H1 (cell line): ENCODE data around the gene CHST3. TPM values are rescaled to one million over a fixed set of nuclear protein-coding genes. Genes with fewer than 3 reads are reported as not detected.

ENCODE experiments used
- CTCF ChIA-PET: fragments of 300-600 bp; sonication (Branson Sonifier 250); formaldehyde crosslinking; loops from one replicate; lab custom pipeline; 2021; ENCODE audit not compliant: partially characterized antibody; lab: Charles Lee
- POLR2A ChIA-PET: fragments of 300-600 bp; sonication (Branson Sonifier 250); formaldehyde crosslinking; loops from one replicate; lab custom pipeline; 2021; ENCODE audit warnings: inconsistent platforms; ENCODE audit not compliant: partially characterized antibody; lab: Charles Lee
- DNase-seq, 2 experiments: peaks; one replicate each; pipeline versions ENCODE4 v3.0.0 to v3.0.0-alpha.2; 2010 to 2022; ENCODE audit warnings: low spot score in 2 of 2, low read depth in 1 of 2, mixed read lengths in 1 of 2
- FAIRE-seq: peaks from 2 replicates; lab custom pipeline; 2011; peaks lifted over from hg19 to GRCh38; lab: Jason Lieb, UNC
- H2AFZ ChIP-seq: 2 replicates; pipeline ENCODE4 v1.8.1; 2012; ENCODE audit warnings: low read length, inconsistent platforms
- H2AK5ac ChIP-seq: 2 replicates; pipeline ENCODE4 v1.6.1; 2013; ENCODE audit warnings: low read depth, low read length
- H2BK120ac ChIP-seq: replicated peaks from 2 replicates; pipeline ENCODE3; 2013; ENCODE audit warnings: low read depth, low read length, inconsistent platforms
- H2BK12ac ChIP-seq: 2 replicates; pipeline ENCODE4 v1.6.1; 2013; ENCODE audit warnings: low read depth, low read length
- H2BK15ac ChIP-seq: 2 replicates; pipeline ENCODE4 v1.6.1; 2013; ENCODE audit warnings: low read length
- H2BK20ac ChIP-seq: 2 replicates; pipeline ENCODE4 v1.6.1; 2013; ENCODE audit warnings: low read length
- H2BK5ac ChIP-seq: 2 replicates; pipeline ENCODE4 v1.6.1; 2013; ENCODE audit warnings: low read depth, low read length
- H3K14ac ChIP-seq: 2 replicates; pipeline ENCODE4 v1.6.1; 2013; ENCODE audit warnings: inconsistent platforms; ENCODE audit not compliant: insufficient read length
- H3K18ac ChIP-seq: 2 replicates; pipeline ENCODE4 v1.6.1; 2013; ENCODE audit warnings: low read length; ENCODE audit errors: extremely low read depth
- H3K23ac ChIP-seq: 2 replicates; pipeline ENCODE4 v1.6.1; 2013; ENCODE audit warnings: inconsistent platforms; ENCODE audit not compliant: insufficient read length
- H3K23me2 ChIP-seq: 2 replicates; pipeline ENCODE4 v1.6.1; 2013; ENCODE audit warnings: low read depth, low read length
- H3K27ac ChIP-seq: 2 replicates; pipeline ENCODE4 v1.6.1; 2011; ENCODE audit warnings: low read depth, low read length, inconsistent platforms
- H3K27me3 ChIP-seq, 4 experiments: replicated peaks in 1 of 4; 1 replicate in 1 of 4; 2 replicates in 3 of 4; pipeline versions ENCODE4 v1.6.1 to v1.8.1; 2011 to 2013; ENCODE audit warnings: low read length in 3 of 4, mild to moderate bottlenecking in 3 of 4, inconsistent platforms in 2 of 4, mixed read lengths in 2 of 4, moderate library complexity in 1 of 4; ENCODE audit not compliant: control insufficient read depth in 3 of 4, insufficient read depth in 3 of 4; ENCODE audit errors: extremely low read depth in 1 of 4
- H3K36me3 ChIP-seq, 4 experiments: 2 replicates each; pipeline versions ENCODE4 v1.6.1 to v1.8.1; 2011 to 2013; ENCODE audit warnings: mild to moderate bottlenecking in 4 of 4, low read length in 3 of 4, moderate library complexity in 2 of 4, control low read depth in 1 of 4, inconsistent platforms in 1 of 4; ENCODE audit not compliant: insufficient read depth in 4 of 4, control insufficient read depth in 2 of 4
- H3K4ac ChIP-seq: replicated peaks from 2 replicates; pipeline ENCODE3; 2013; ENCODE audit warnings: low read length, low read depth, mixed read lengths, inconsistent platforms; ENCODE audit not compliant: insufficient read length
- H3K4me1 ChIP-seq, 4 experiments: replicated peaks in 1 of 4; 1 replicate in 1 of 4; 2 replicates in 3 of 4; pipeline versions ENCODE4 v1.6.1 to v1.8.1; 2011 to 2013; ENCODE audit warnings: low read length in 3 of 4, inconsistent platforms in 2 of 4, mixed read lengths in 1 of 4; ENCODE audit not compliant: insufficient read depth in 4 of 4, control insufficient read depth in 3 of 4
- H3K4me2 ChIP-seq, 2 experiments: 2 replicates each; pipeline versions ENCODE4 v1.6.1 to v1.8.1; 2011 to 2013; ENCODE audit warnings: low read depth in 2 of 2, low read length in 2 of 2, control low read depth in 1 of 2, inconsistent platforms in 1 of 2, mild to moderate bottlenecking in 1 of 2; ENCODE audit not compliant: insufficient read depth in 1 of 2
- H3K4me3 ChIP-seq, 4 experiments: fragments of 200-600, 300-600 bp in 1 of 4; sonication (generic), shearing (Covaris generic), sonication (Bioruptor Twin) in 1 of 4; 2 replicates each; pipeline versions ENCODE4 v1.5.1 to v1.8.1; 2011 to 2016; ENCODE audit warnings: low read length in 4 of 4, low read depth in 3 of 4, control low read depth in 2 of 4, inconsistent platforms in 2 of 4, mild to moderate bottlenecking in 2 of 4, mixed read lengths in 1 of 4, moderate library complexity in 1 of 4; ENCODE audit not compliant: insufficient read depth in 2 of 4; ENCODE audit errors: extremely low read depth in 1 of 4
- H3K56ac ChIP-seq: replicated peaks from 2 replicates; pipeline ENCODE3; 2013; ENCODE audit warnings: low read depth, mild to moderate bottlenecking, mixed read lengths, low read length, inconsistent platforms; ENCODE audit not compliant: insufficient read length
- H3K79me1 ChIP-seq: 2 replicates; pipeline ENCODE4 v1.6.1; 2013; ENCODE audit warnings: low read depth, low read length, control low read depth
- H3K79me2 ChIP-seq, 2 experiments: 2 replicates each; pipeline versions ENCODE4 v1.6.1 to v1.8.1; 2012 to 2013; ENCODE audit warnings: low read length in 2 of 2, mild to moderate bottlenecking in 2 of 2, inconsistent platforms in 1 of 2; ENCODE audit not compliant: insufficient read depth in 2 of 2, control insufficient read depth in 1 of 2
- H3K9ac ChIP-seq, 4 experiments: replicated peaks in 1 of 4; 1 replicate in 1 of 4; 2 replicates in 3 of 4; pipeline versions ENCODE4 v1.6.1 to v1.8.1; 2011 to 2013; ENCODE audit warnings: low read depth in 3 of 4, low read length in 3 of 4, control low read depth in 2 of 4, mild to moderate bottlenecking in 2 of 4, moderate library complexity in 2 of 4, inconsistent platforms in 1 of 4; ENCODE audit errors: extremely low read depth in 1 of 4
- H3K9me3 ChIP-seq, 2 experiments: 2 replicates each; pipeline versions ENCODE4 v1.6.1 to v1.8.1; 2012 to 2013; ENCODE audit warnings: mild to moderate bottlenecking in 2 of 2, moderate library complexity in 2 of 2, control low read depth in 1 of 2, inconsistent platforms in 1 of 2, low read depth in 1 of 2, low read length in 1 of 2, mixed read lengths in 1 of 2; ENCODE audit not compliant: insufficient read depth in 2 of 2
- H4K20me1 ChIP-seq, 2 experiments: replicated peaks in 1 of 2; 2 replicates each; pipeline versions ENCODE3 to v1.8.1; 2011 to 2013; ENCODE audit warnings: inconsistent platforms in 2 of 2, low read length in 2 of 2, mild to moderate bottlenecking in 1 of 2; ENCODE audit not compliant: insufficient read depth in 2 of 2, control insufficient read depth in 1 of 2
- H4K5ac ChIP-seq: 2 replicates; pipeline ENCODE4 v1.6.1; 2013; ENCODE audit warnings: low read length, low read depth, mixed read lengths, inconsistent platforms; ENCODE audit not compliant: insufficient read length
- H4K8ac ChIP-seq: 2 replicates; pipeline ENCODE4 v1.8.0; 2013; ENCODE audit warnings: mild to moderate bottlenecking, moderate library complexity, low read length, inconsistent platforms; ENCODE audit not compliant: insufficient read depth; ENCODE audit errors: extremely low read depth
- H4K91ac ChIP-seq: replicated peaks from 2 replicates; pipeline ENCODE3; 2013; ENCODE audit warnings: low read length, mixed read lengths, inconsistent platforms; ENCODE audit not compliant: insufficient read length
- BCL11A ChIP-seq, 2 experiments: IDR thresholded peaks; one replicate each; pipeline ENCODE4 v1.6.1; 2011; ENCODE audit warnings: low read depth in 2 of 2, low read length in 2 of 2, mild to moderate bottlenecking in 2 of 2
- CEBPB ChIP-seq: IDR thresholded peaks from 2 replicates; pipeline ENCODE4 v1.6.1; 2012; ENCODE audit warnings: low read depth, low read length
- EP300 ChIP-seq, 2 experiments: IDR thresholded peaks; 1 replicate in 1 of 2; 2 replicates in 1 of 2; pipeline ENCODE4 v1.6.1; 2011 to 2012; ENCODE audit warnings: low read depth in 2 of 2, low read length in 2 of 2, mild to moderate bottlenecking in 2 of 2, borderline replicate concordance in 1 of 2, inconsistent platforms in 1 of 2, moderate library complexity in 1 of 2
- HDAC6 ChIP-seq: IDR thresholded peaks from one replicate; pipeline ENCODE4 v1.7.1; 2012; ENCODE audit warnings: low read depth, mild to moderate bottlenecking, inconsistent platforms, low read length, moderate library complexity
- MAFK ChIP-seq: IDR thresholded peaks from 2 replicates; pipeline ENCODE4 v1.6.1; 2012; ENCODE audit warnings: low read depth, mild to moderate bottlenecking, improper control_type of control experiment, low read length
- POLR2A ChIP-seq, 2 experiments: IDR thresholded peaks; 1 replicate in 1 of 2; 2 replicates in 1 of 2; pipeline ENCODE4 v1.6.1; 2011; ENCODE audit warnings: low read depth in 2 of 2, low read length in 2 of 2, mild to moderate bottlenecking in 2 of 2; ENCODE audit errors: control extremely low read depth in 1 of 2
- RAD21 ChIP-seq, 2 experiments: IDR thresholded peaks in 1 of 2; conservative IDR thresholded peaks in 1 of 2; 2 replicates each; pipeline ENCODE4 v1.6.1; 2011; ENCODE audit warnings: low read depth in 2 of 2, low read length in 2 of 2, improper control_type of control experiment in 1 of 2, inconsistent platforms in 1 of 2, mild to moderate bottlenecking in 1 of 2, moderate library complexity in 1 of 2
- RBBP5 ChIP-seq: IDR thresholded peaks from 2 replicates; pipeline ENCODE4 v1.7.1; 2012; ENCODE audit warnings: low read depth, mild to moderate bottlenecking, inconsistent platforms, low read length, moderate library complexity, borderline replicate concordance
- RXRA ChIP-seq: IDR thresholded peaks from 2 replicates; pipeline ENCODE4 v1.6.1; 2011; ENCODE audit warnings: low read depth, mild to moderate bottlenecking, low read length, moderate library complexity; ENCODE audit not compliant: insufficient read depth
- SAP30 ChIP-seq: fragments of 300-600 bp; sonication (generic); IDR thresholded peaks from 2 replicates; pipeline ENCODE4 v1.7.1; 2012; ENCODE audit warnings: low read length, moderate library complexity, mild to moderate bottlenecking, inconsistent platforms; ENCODE audit not compliant: insufficient read depth, insufficient replicate concordance
- SIN3A ChIP-seq, 2 experiments: IDR thresholded peaks in 1 of 2; conservative IDR thresholded peaks in 1 of 2; 2 replicates each; pipeline ENCODE4 v1.6.1; 2011 to 2012; ENCODE audit warnings: low read length in 2 of 2, improper control_type of control experiment in 1 of 2, low read depth in 1 of 2, mild to moderate bottlenecking in 1 of 2
- SUZ12 ChIP-seq: fragments of 200-600 bp; sonication (generic); IDR thresholded peaks from 2 replicates; pipeline ENCODE4 v1.6.1; 2012; ENCODE audit warnings: mild to moderate bottlenecking, inconsistent platforms, low read length, moderate library complexity, mixed read lengths
- WGBS, 2 experiments: shearing (Covaris generic) in 1 of 2; methylation state at CpG; one replicate each; pipeline versions ENCODE4 v1.1.6 to v1.1.7; 2013 to 2015; ENCODE audit warnings: low lambda C conversion rate in 2 of 2, mixed read lengths in 2 of 2, inconsistent platforms in 1 of 2, low coverage in 1 of 2, missing lambda C conversion rate in 1 of 2; ENCODE audit not compliant: insufficient replicate concordance in 2 of 2, insufficient coverage in 1 of 2, insufficient read length in 1 of 2; ENCODE audit errors: extremely low coverage in 1 of 2, missing lambda C conversion rate in 1 of 2; 5-methylcytosine and 5-hydroxymethylcytosine counted together
- polyA plus RNA-seq, 7 experiments: library from polyadenylated mRNA; depleted of rRNA in 3 of 7; stranded (reverse) in 5 of 7; unstranded in 2 of 7; fragments of >200 nt in 5 of 7; fragments of 200-250 nt in 2 of 7; gene quantifications; 1 replicate in 5 of 7; 2 replicates in 1 of 7; 4 replicates in 1 of 7; pipeline versions ENCODE4 v1.2.1 to v1.2.3, GENCODE V29; 2011 to 2013; ENCODE audit warnings: missing spikeins in 2 of 7, mixed read lengths in 2 of 7
- total RNA-seq: library from RNA; stranded (reverse); fragmentation: NEBNext Ultra II Directional; extraction: Animal tissue kit (Norgen Biotek cat#: 25700); gene quantifications from 2 replicates; pipeline ENCODE4 v1.2.1, GENCODE V29; 2021
- TF ChIP-seq, protein P1 (sequence below): IDR thresholded peaks from 2 replicates; pipeline ENCODE4 v1.6.1; 2012; ENCODE audit warnings: inconsistent platforms

CHST3 gene
- total and polyA plus RNA-seq, 2 of the 8 experiments (the other 6 are each of a cell fraction or from before 2014, with no cell fraction given), result 2.0 to 5.8 TPM

DNA sequence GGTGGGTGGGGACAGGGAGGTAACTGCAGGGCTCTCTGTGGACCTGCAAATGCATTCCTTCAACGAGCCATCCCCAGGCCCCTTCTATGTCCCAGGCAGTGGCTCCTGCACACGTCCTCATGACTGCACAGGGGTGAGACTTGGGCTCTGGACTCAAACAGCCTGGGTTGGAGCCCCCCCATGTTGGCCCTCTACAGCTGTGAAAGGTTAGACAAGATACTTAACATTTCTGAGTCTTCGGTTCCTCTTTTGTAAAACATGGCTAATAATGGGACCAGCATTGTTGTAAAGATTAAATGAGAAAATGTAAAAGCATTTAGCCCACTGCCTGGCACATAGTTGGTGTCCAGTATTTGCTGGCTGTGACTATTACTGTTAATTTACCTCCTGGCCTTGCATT, 41.8 kb downstream of the CHST3 start:
- H3K23ac ChIP-seq, result no peak overlapping the region
- TF ChIP-seq MAFK (no peak), RXRA (no peak), SIN3A (conservative IDR thresholded peaks at IDR 0.05 in 1 of 2, IDR thresholded peaks at IDR 0.05 in 1 of 2; ENCODE audit: low read depth in 1 of 2, low read length in 2 of 2) (no peak), CEBPB (no peak), RAD21 (IDR thresholded peaks at IDR 0.05 in 1 of 2, conservative IDR thresholded peaks at IDR 0.05 in 1 of 2; ENCODE audit: low read depth in 2 of 2, low read length in 2 of 2) (no peak), POLR2A (IDR thresholded peaks at IDR 0.05; ENCODE audit: control extremely low read depth in 1 of 2, low read depth in 2 of 2, low read length in 2 of 2) (no peak), BCL11A (IDR thresholded peaks at IDR 0.05; ENCODE audit: low read depth in 2 of 2, low read length in 2 of 2) (no peak), HDAC6 (no peak), SUZ12 (no peak), EP300 (IDR thresholded peaks at IDR 0.05; ENCODE audit: borderline replicate concordance in 1 of 2, low read depth in 2 of 2, low read length in 2 of 2) (no peak), SAP30 (no peak), RBBP5 (no peak)
- TF ChIP-seq, protein P1, sequence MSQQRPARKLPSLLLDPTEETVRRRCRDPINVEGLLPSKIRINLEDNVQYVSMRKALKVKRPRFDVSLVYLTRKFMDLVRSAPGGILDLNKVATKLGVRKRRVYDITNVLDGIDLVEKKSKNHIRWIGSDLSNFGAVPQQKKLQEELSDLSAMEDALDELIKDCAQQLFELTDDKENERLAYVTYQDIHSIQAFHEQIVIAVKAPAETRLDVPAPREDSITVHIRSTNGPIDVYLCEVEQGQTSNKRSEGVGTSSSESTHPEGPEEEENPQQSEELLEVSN, result no peak

More for the DNA sequence above, 41.8 kb downstream of the CHST3 start:
- no peak overlapping the region for H3K4me3 ChIP-seq
- 93% methylated on average over 3 of the region's 3 CpGs; no CpG with 5 or more reads in 1 of the 2 experiments for WGBS, 2 experiments
- H3K27ac ChIP-seq, result no peak overlapping the region
- no peak overlapping the region for H2BK20ac ChIP-seq
- CTCF ChIA-PET, result interaction anchor here (0.8 to 1.4 kb wide), 2 partner anchors 22 to 43 kb away, joined by 3 to 5 read pairs; no protein-coding TSS in a partner anchor
- H3K36me3 ChIP-seq, result peaks cover 0 to 5% (median 0%) of the 10 kb centered on the region in 4 experiments; a peak in 2 of 8 replicates
- no peaks in the 10 kb centered on the region for H3K27me3 ChIP-seq
- no peak overlapping the region for H2AFZ ChIP-seq
- POLR2A ChIA-PET, result no interaction called here
- DNase-seq (no peak), FAIRE-seq (no peak)
- H4K8ac ChIP-seq, result no peak overlapping the region
- H4K91ac ChIP-seq, result no peak overlapping the region
- H3K4ac ChIP-seq, result no peak overlapping the region
- no peaks in the 10 kb centered on the region for H3K79me2 ChIP-seq
- H3K23me2 ChIP-seq, result no peaks in the 10 kb centered on the region
- no peak overlapping the region for H2BK15ac ChIP-seq
- H3K56ac ChIP-seq, result no peak overlapping the region
- H3K4me1 ChIP-seq, result no peaks in the 10 kb centered on the region; a peak in 1 of 7 replicates
- no peak overlapping the region for H2BK120ac ChIP-seq
- no peaks in the 10 kb centered on the region for H3K9me3 ChIP-seq
- no peak overlapping the region for H2BK12ac ChIP-seq
- no peak overlapping the region for H2BK5ac ChIP-seq
- H4K20me1 ChIP-seq, result no peaks in the 10 kb centered on the region
- H3K79me1 ChIP-seq, result no peaks in the 10 kb centered on the region
- H2AK5ac ChIP-seq, result no peak overlapping the region
- H3K9ac ChIP-seq, result no peak overlapping the region
- H4K5ac ChIP-seq, result no peak overlapping the region
- no peak overlapping the region for H3K4me2 ChIP-seq
- H3K18ac ChIP-seq, result no peak overlapping the region
- no peak overlapping the region for H3K14ac ChIP-seq
